ENCODE results near the gene ESYT2.

The ESYT2 gene

DNA sequence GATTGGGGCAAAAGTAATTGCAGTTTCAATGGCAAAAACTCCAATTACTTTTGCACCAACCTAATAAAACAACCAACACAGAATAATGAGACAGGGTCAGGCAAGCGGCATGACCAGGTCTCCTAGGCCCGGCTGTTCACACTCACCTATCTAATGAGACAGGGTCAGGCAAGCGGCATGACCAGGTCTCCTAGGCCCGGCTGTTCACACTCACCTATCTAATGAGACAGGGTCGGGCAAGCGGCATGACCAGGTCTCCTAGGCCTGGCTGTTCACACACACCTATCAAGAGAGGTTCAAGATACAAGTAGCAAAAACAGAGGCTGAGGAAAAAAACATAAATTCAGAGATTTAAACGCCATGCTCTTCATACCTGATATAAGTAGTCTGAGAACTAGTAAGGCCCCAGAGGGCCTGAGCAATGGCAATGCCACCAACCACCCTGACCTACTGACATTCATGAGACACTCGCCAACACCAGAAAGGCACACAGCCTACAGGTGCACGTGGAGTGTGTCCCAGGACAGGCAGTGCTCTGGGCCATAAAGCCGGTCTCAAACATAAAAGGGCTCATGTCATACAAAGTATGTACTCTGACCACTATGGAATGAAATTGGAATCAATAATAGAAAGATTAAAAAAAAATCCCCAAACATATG lies 84.1 kb downstream of the ESYT2 start:
- Histone ChIP-seq H3K4me3 (ENCODE audit: low read depth, low read length) (no peak overlapping the region), H3K4me1 (ENCODE audit: control insufficient read depth, insufficient read depth, low read length) (no peaks in the 10 kb centered on the region), H3K9me3 (ENCODE audit: control insufficient read depth, insufficient read depth, low read depth, low read length) (no peaks in the 10 kb centered on the region), H3K27ac (ENCODE audit: extremely low read depth, low read depth, low read length) (no peak overlapping the region), H3K36me3 (ENCODE audit: control insufficient read depth in 2 of 2, insufficient read depth in 1 of 2, low read length in 2 of 2) (peaks cover 0 to 54% of the 10 kb centered on the region in 2 experiments; a peak in 2 of 3 replicates)
- TF ChIP-seq ZNF132 (tag by site-specific recombination; IDR thresholded peaks at IDR 0.05; ENCODE audit: borderline replicate concordance) = no peak
- TF ChIP-seq YY1 (tag by site-specific recombination; IDR thresholded peaks at IDR 0.05) = no peak
- TF ChIP-seq ZNF133 (tag by site-specific recombination; IDR thresholded peaks at IDR 0.05) = no peak
- TF ChIP-seq ZNF670 (tag by site-specific recombination; IDR thresholded peaks at IDR 0.05; ENCODE audit: low read depth) = no peak
- TF ChIP-seq ZNF76 (tag by site-specific recombination; IDR thresholded peaks at IDR 0.05; ENCODE audit: borderline replicate concordance, low read depth) = no peak
- CTCF ChIA-PET = no interaction called here
- POLR2A ChIA-PET = no interaction called here

GRCh38 chr7:158744070-158744469 lies 85.2 kb downstream of the ESYT2 start:
- no peaks in the 10 kb centered on the region for H3K4me1 ChIP-seq (ENCODE audit: control insufficient read depth, insufficient read depth, low read length)
- POLR2A ChIA-PET = no interaction called here
- H3K36me3 ChIP-seq (ENCODE audit: control insufficient read depth in 2 of 2, insufficient read depth in 1 of 2, low read length in 2 of 2) = peaks cover 0 to 58% of the 10 kb centered on the region in 2 experiments; a peak in 2 of 3 replicates
- no peak overlapping the region for H3K27ac ChIP-seq (ENCODE audit: extremely low read depth, low read depth, low read length)
- H3K4me3 ChIP-seq (ENCODE audit: low read depth, low read length) = no peak overlapping the region
- H3K9me3 ChIP-seq (ENCODE audit: control insufficient read depth, insufficient read depth, low read depth, low read length) = no peaks in the 10 kb centered on the region
- TF ChIP-seq, protein P1, sequence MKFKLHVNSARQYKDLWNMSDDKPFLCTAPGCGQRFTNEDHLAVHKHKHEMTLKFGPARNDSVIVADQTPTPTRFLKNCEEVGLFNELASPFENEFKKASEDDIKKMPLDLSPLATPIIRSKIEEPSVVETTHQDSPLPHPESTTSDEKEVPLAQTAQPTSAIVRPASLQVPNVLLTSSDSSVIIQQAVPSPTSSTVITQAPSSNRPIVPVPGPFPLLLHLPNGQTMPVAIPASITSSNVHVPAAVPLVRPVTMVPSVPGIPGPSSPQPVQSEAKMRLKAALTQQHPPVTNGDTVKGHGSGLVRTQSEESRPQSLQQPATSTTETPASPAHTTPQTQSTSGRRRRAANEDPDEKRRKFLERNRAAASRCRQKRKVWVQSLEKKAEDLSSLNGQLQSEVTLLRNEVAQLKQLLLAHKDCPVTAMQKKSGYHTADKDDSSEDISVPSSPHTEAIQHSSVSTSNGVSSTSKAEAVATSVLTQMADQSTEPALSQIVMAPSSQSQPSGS (tag by site-specific recombination; IDR thresholded peaks at IDR 0.05; ENCODE audit: low read depth) = 0 out of 2 replicates have a peak, but pooled peaks have one; percentile 6
- TF ChIP-seq, protein P2, sequence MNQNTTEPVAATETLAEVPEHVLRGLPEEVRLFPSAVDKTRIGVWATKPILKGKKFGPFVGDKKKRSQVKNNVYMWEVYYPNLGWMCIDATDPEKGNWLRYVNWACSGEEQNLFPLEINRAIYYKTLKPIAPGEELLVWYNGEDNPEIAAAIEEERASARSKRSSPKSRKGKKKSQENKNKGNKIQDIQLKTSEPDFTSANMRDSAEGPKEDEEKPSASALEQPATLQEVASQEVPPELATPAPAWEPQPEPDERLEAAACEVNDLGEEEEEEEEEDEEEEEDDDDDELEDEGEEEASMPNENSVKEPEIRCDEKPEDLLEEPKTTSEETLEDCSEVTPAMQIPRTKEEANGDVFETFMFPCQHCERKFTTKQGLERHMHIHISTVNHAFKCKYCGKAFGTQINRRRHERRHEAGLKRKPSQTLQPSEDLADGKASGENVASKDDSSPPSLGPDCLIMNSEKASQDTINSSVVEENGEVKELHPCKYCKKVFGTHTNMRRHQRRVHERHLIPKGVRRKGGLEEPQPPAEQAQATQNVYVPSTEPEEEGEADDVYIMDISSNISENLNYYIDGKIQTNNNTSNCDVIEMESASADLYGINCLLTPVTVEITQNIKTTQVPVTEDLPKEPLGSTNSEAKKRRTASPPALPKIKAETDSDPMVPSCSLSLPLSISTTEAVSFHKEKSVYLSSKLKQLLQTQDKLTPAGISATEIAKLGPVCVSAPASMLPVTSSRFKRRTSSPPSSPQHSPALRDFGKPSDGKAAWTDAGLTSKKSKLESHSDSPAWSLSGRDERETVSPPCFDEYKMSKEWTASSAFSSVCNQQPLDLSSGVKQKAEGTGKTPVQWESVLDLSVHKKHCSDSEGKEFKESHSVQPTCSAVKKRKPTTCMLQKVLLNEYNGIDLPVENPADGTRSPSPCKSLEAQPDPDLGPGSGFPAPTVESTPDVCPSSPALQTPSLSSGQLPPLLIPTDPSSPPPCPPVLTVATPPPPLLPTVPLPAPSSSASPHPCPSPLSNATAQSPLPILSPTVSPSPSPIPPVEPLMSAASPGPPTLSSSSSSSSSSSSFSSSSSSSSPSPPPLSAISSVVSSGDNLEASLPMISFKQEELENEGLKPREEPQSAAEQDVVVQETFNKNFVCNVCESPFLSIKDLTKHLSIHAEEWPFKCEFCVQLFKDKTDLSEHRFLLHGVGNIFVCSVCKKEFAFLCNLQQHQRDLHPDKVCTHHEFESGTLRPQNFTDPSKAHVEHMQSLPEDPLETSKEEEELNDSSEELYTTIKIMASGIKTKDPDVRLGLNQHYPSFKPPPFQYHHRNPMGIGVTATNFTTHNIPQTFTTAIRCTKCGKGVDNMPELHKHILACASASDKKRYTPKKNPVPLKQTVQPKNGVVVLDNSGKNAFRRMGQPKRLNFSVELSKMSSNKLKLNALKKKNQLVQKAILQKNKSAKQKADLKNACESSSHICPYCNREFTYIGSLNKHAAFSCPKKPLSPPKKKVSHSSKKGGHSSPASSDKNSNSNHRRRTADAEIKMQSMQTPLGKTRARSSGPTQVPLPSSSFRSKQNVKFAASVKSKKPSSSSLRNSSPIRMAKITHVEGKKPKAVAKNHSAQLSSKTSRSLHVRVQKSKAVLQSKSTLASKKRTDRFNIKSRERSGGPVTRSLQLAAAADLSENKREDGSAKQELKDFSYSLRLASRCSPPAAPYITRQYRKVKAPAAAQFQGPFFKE (tag by site-specific recombination; IDR thresholded peaks at IDR 0.05; ENCODE audit: borderline replicate concordance) = no peak
- no peak for TF ChIP-seq ZNF549 (tag by site-specific recombination; IDR thresholded peaks at IDR 0.05)
- CTCF ChIA-PET = no interaction called here

DNA sequence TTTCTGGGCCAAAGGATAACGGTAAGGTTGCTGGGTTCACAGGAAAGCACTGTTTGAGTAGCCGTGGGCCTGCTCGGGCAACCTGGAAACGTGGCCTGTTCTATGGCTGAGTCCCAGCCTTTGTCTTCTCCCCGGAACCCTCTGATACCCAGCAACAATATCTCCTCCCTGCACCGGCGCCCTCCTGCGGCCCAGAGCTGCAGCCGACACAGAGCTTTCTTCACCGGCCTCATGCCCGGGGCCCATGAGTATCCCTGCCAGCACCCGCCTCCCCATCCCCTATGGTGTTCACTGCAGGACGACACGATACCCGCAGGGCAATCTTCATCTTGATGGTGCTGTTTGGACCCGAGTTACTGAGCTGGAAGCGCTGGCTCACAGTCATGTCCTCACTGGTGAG lies 86.1 kb downstream of the ESYT2 start:
- no peak overlapping the region for H3K4me3 ChIP-seq (ENCODE audit: low read depth, low read length)
- TF ChIP-seq ZFP3 (tag by site-specific recombination; IDR thresholded peaks at IDR 0.05; ENCODE audit: low read depth) = no peak
- no peak for TF ChIP-seq ZNF530 (tag by site-specific recombination; IDR thresholded peaks at IDR 0.05; ENCODE audit: low read depth)
- no peak for TF ChIP-seq ZBTB48 (tag by site-specific recombination; IDR thresholded peaks at IDR 0.05)
- no peak for TF ChIP-seq ZNF157 (tag by site-specific recombination; IDR thresholded peaks at IDR 0.05)
- no peak for TF ChIP-seq ZNF785 (tag by site-specific recombination; IDR thresholded peaks at IDR 0.05)
- TF ChIP-seq ZNF776 (tag by site-specific recombination; IDR thresholded peaks at IDR 0.05; ENCODE audit: borderline replicate concordance) = no peak
- no peak for TF ChIP-seq ZNF132 (tag by site-specific recombination; IDR thresholded peaks at IDR 0.05; ENCODE audit: borderline replicate concordance)
- no peak for TF ChIP-seq YY1 (tag by site-specific recombination; IDR thresholded peaks at IDR 0.05)
- TF ChIP-seq ZBTB49 (tag by site-specific recombination; IDR thresholded peaks at IDR 0.05; ENCODE audit: low read depth) = no peak
- TF ChIP-seq KLF8 (tag by site-specific recombination; IDR thresholded peaks at IDR 0.05) = no peak
- TF ChIP-seq ZNF501 (tag by site-specific recombination; IDR thresholded peaks at IDR 0.05) = no peak
- TF ChIP-seq ZNF211 (tag by site-specific recombination; IDR thresholded peaks at IDR 0.05; ENCODE audit: low read depth) = no peak
- no peak for TF ChIP-seq OSR2 (tag by site-specific recombination; IDR thresholded peaks at IDR 0.05)
- TF ChIP-seq ZNF121 (tag by site-specific recombination; IDR thresholded peaks at IDR 0.05) = no peak
- TF ChIP-seq GLI2 (tag by site-specific recombination; IDR thresholded peaks at IDR 0.05; ENCODE audit: borderline replicate concordance, low read depth) = no peak
- CTCF ChIA-PET = interaction anchor here (0.8 kb wide), 1 partner anchor 10 kb away, joined by 3 read pairs; no protein-coding TSS in a partner anchor
- POLR2A ChIA-PET = no interaction called here
- no peak overlapping the region for H3K27ac ChIP-seq (ENCODE audit: extremely low read depth, low read depth, low read length)
- H3K36me3 ChIP-seq (ENCODE audit: control insufficient read depth in 2 of 2, insufficient read depth in 1 of 2, low read length in 2 of 2) = peaks cover 0 to 66% of the 10 kb centered on the region in 2 experiments; a peak in 2 of 3 replicates
- no peaks in the 10 kb centered on the region for H3K4me1 ChIP-seq (ENCODE audit: control insufficient read depth, insufficient read depth, low read length)
- H3K9me3 ChIP-seq (ENCODE audit: control insufficient read depth, insufficient read depth, low read depth, low read length) = no peaks in the 10 kb centered on the region
